GM20000 (cell line): ENCODE results near the gene KATNB1.

ENCODE experiments used
- DNase-seq: peaks from one replicate; pipeline ENCODE4 v3.0.0; 2012; ENCODE audit warnings: low spot score
- TF ChIP-seq, protein P1 (sequence below): IDR thresholded peaks from 2 replicates; pipeline ENCODE4 v1.5.1; 2012; ENCODE audit warnings: mild to moderate bottlenecking, control low read depth; ENCODE audit errors: extremely low read depth, missing control alignments

The KATNB1 gene

DNA sequence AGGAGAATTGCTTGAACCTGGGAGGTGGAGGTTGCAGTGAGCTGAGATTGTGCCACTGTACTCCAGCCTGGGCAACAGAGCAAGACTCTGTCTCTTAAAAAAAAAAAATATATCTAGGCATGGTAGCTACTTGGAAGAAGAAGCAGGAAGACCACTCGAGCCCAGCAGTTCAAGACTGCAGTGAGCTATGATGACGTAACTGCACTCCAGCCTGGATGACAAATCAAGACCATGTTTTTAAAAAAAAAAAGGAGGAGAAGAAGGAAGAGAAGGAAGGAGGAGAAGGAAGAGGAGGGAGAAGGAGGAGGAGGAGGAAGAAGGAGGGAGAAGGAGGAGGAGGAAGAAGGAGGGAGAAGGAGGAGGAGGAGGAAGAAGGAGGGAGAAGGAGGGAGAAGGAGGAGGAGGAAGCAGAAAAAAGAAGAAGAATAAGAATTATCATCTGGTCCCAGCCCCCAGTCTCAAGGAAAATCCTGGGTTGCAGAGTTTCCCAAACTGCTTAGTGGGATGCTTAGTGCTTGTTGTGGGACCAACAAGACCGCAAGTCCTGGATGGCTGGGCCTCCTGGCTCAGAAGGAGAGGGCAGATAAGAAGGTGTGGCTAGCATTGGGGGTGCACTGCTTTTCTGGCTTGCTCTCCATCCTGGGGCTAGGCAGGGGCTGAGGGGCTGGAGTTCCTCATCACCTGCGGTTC is 44.6 kb upstream of the KATNB1 start:
- TF ChIP-seq, protein P1, sequence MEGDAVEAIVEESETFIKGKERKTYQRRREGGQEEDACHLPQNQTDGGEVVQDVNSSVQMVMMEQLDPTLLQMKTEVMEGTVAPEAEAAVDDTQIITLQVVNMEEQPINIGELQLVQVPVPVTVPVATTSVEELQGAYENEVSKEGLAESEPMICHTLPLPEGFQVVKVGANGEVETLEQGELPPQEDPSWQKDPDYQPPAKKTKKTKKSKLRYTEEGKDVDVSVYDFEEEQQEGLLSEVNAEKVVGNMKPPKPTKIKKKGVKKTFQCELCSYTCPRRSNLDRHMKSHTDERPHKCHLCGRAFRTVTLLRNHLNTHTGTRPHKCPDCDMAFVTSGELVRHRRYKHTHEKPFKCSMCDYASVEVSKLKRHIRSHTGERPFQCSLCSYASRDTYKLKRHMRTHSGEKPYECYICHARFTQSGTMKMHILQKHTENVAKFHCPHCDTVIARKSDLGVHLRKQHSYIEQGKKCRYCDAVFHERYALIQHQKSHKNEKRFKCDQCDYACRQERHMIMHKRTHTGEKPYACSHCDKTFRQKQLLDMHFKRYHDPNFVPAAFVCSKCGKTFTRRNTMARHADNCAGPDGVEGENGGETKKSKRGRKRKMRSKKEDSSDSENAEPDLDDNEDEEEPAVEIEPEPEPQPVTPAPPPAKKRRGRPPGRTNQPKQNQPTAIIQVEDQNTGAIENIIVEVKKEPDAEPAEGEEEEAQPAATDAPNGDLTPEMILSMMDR = no peak
- DNase-seq = no peak

DNA sequence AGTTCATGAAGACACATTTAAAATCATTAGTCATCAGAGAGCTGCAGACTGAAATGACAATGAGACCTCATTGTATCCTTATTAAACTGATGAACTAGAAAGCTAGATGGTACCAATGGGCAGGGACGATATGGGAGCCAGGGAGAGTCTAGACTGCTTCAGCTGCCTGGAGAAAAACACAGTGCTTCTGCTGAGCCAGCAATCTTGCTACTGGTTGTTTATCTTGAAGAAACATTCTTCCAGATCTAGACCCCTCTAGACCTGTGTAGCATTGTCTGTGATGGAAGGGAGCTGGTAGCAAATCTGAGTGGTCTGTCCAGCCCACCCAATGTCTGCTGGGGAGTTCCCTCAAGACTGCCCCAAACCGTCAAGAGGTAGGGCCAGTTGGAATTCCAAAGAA is 42.9 kb upstream of the KATNB1 start:
- no peak for DNase-seq
- TF ChIP-seq, protein P1 = no peak

DNA sequence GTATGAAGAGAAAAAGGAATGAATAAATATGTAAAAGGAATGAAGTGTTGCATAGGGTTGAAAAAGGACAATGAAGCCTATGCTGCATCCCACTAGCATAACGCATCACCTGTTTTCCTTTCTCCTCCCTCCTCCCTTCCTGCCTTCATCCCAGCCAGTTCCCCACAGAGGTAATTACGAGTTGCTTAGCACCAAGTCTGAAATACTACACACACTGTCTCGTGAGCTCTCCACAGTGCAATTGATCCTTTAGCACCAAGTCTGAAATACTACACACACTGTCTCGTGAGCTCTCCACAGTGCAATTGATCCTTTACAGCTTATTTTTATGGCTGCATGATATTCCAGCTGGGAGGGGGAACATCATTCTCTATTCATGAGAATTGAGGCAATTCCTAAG is 42.0 kb upstream of the KATNB1 start:
- TF ChIP-seq, protein P1 = no peak
- no peak for DNase-seq

- TF ChIP-seq, protein P1 = no peak
- DNase-seq = no peak
These were observed 41.3 kb upstream of the KATNB1 start for GRCh38 chr16:57694231-57694724.

DNA sequence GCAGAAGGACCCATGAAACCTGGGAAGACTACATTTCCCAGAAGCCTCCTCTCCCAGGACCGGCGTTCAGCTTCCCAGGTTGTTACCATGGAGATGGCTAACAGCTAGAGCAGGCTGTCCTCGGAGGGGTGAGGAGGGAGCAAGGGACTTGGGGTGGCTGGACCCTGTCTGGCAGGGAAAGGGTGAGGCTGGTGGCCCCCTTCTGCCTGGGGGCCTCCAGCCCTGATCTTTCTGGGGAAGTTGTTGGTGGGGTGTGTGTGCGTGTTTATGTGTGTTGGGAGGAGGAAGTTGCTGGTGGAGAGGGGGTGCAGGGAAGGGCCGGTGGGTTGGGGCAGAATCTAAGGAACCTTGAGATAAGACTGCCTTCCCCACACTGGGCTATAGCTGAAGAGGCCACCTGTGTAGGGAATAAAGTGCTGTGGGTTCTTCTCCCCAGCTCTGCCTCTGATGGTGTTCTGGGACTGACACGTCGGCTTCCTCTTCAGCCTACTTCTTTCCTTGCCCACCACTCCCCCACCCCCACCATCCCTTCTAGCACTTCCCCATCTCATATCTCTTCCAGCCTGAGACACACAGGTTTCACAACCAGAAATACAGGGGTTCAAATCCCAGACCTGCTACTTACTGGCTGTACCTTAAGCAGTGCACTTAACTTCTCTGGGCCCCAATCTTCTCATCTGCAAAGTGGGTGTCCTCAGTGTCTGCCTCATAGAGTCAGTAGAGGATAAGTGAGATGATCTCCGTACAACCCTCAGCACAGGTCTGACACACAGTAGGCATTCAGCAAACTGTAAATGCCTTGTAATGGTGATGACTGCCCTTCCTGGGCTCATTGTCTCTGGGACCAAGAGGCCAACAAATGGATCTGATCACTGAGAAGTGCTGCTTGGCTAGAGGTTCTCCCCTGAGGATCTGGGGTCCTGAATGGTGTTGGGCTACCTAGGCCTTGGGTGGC is 40.6 kb upstream of the KATNB1 start, which contains the start of gene DRC7:
Gene DRC7, plus strand, starts transcription at position 82 of the 955 bp plus-strand sequence. CDS start 3,144 bp downstream, outside the sequence.
- peak; percentile 66 for DNase-seq
- TF ChIP-seq, protein P1 = no peak

DNA sequence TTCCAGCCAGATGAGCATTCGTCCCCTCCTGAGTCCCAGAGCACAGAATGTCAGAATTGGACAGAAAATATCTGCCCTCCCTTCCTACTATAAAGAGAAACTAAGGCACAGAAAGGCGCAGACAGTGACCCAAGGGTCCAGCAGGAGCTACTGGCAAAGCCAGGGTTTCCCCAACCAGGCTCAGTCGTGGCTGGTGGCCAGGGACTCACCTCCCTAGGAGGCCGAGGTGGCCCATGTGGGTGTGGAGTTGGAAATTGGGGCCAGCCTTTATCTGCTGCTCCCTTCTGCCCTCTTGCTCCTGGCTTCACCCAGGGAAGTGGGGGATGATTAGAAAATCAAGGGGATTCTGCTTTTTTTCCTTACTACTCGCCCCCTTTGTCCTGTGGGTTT is 39.9 kb upstream of the KATNB1 start:
- TF ChIP-seq, protein P1 = no peak
- DNase-seq = no peak

DNA sequence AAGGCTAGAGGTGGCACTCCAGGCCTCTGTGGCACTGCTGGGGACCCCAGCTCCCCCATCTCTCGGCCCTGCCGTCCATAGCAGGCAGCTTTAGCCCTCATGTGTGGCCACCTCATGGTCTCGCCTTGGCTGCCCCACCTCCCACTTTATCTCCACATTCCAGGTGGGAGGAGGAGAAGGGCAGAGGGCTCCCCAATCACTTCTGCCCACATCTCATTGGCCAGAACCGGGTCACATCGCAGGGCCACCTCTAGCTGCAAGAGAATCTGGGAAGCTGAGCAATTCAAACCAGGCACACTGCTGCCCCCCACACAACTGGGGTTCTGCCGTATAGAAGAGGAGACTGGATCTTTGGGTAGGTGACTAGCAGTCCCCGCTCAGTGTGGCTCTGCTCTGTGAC is 39.3 kb upstream of the KATNB1 start:
- no peak for DNase-seq
- TF ChIP-seq, protein P1 = no peak
